Renal pelvis (tissue), 4 donors: ENCODE data around the gene GALNT18. TPM values are rescaled to one million over a fixed set of nuclear protein-coding genes. Genes with fewer than 3 reads are reported as not detected.
"Not testable (repeated sequence)": the region's sequence is repeated elsewhere in the genome, so short reads cannot be mapped to it uniquely, and the experiment has no call there.

ENCODE experiments used
- DNase-seq: peaks from one replicate; pipeline ENCODE4 v3.0.0-alpha.2; 2013
- polyA plus RNA-seq, 3 donors: library from polyadenylated mRNA; unstranded; fragments of 120-200 nt; gene quantifications; one replicate each; pipeline ENCODE4 v1.2.1, GENCODE V29; 2013; ENCODE audit not compliant: insufficient read length in 3 of 3

Gene GALNT18
- polyA plus RNA-seq, 3 donors, result 25.4 to 28.1 (median 26.4) TPM

DNA sequence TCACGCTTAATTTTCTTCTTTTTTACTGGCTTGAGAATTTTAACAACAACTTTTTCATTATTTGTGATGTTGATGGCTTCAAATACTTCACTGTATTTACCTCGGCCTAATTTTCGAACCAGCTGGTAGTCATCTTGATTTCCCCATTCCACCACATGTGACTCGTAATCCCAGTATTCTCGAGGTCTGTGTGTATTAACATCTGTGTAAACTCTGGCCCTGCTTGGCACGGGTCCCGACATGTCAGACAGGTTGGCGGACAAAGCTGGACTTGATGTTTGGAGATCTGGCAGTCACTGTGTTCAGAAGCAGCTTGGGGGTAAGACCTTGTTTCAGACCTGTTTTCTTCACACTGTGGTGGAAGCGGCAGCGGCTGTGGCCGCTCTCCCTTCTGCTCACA, 268.9 kb downstream of the GALNT18 start, which contains the start of gene CSNK2A3:
Gene CSNK2A3 (minus strand): TSS at position 373 of the 400 bp plus-strand sequence. CDS start 131 bp downstream, at position 242.
- not testable (repeated sequence) for DNase-seq

DNA sequence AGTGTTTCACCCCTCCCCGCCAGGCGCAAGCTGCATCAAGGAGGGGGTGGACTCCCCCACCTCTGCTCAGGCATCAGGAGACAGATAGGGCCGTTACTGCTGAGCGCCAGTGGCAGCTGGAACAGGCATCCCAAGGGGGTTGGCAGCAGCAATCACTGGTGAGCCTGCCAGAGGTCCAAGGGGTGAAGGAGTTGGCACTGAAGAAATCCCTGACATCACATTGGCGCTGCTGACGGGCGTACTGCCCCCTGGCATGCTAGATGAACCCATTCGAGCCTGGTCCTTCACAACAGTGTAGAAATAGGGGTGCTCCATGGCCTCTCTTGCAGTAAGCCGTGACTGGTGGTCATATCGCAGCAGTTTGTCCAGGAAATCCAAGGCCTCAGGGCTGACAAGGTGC, 270.0 kb downstream of the GALNT18 start:
- DNase-seq, result not testable (repeated sequence)

DNA sequence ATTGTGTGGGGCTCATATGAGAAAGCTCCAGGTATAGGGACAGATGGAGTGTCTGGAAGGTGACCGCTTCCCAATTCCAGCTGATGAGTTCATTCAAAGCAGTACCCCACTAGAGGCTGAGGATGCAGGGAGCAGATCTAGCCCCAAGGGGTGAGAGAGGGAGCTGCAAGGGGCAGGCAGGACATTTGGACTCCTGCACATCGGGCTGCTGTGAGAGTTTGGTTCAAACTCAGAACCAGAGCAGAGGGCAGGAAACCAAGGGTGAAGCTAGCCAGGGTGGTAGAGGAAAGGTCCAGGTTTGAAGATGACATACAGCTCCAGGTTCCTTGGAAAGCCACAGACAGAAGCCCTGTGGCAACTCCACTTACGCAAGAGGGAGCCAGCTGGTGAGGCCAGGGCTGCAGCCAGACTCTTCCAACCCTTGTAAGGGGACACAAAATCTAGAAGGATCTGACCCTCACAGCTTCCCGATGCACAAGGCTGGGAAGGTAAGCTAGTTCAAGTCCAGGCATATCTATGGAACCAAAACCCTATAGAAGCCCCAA, 270.7 kb downstream of the GALNT18 start:
- DNase-seq, result no peak

DNA sequence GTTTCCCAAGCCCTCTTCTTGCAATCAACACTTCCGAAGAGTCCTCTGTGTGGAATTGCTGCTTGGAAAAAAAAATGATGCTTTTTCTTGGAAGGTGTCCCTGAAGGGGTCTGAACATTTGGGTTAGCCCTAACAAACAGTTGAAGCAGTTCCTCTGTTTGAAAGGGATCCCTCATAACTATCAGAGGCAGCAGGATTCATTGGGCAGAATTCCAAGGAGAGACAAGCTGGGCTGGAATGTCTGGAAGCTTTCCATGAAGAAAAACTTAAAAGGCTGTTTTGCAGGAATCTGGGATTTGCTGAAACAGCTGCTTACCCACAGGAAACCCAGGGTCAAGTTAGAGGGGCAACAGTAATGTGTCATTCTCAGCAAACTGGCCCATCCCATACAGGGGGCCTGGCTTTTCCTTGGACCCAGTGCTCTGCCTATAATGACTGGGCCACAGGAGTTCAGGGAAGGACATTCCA, 271.9 kb downstream of the GALNT18 start:
- DNase-seq, result peak; percentile 78

DNA sequence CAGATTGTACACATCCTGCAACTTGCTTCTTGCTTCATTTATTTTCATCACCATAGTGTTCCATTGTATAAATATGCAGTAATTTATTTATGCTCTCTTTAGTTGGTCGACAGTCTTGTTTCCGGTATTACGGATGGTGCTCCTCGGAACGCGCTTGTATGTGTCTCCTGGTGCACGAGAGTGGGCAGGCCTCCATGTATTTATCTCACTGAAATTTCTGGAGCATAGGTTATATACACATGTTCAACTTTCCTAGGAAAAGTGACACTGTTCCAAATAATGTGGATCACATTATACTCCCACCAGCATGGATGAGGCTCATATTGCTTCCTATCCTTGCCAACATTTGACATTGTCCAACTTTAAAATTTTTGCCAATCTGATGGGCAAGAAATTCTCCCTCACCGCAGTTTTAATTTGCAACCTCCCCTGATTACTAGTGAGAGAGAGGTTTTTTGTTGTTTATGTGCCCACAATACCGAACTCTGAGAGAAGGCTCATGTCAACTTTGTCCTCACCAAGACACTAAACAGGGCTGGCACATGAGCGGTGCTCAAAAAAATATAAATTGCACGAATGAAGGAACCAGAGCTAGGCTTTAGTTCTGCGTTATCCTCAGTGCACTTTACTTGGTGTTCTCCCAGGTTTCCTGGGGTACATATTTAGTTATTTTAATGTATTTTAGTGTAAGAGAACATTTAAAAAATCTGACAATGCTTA, 272.5 kb downstream of the GALNT18 start:
- no peak for DNase-seq

DNA sequence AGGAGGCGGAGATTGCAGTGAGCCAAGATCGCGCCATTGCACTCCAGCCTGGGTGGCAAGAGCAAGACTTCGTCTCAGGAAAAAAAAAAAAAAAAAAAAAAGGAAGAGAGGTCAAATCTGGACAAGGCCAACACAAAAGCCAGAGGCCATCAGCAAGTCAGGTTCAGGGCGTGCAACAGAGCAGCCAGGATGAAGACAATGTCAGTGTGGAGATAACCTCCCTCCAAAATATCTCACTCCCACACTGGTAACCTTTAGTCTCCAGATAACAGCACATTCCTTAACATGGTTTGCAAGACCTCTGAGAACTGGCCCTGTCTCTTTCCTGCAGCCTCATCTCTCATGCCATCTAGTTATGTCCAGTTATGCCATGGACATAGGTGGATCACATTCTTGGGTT, 273.5 kb downstream of the GALNT18 start:
- no peak for DNase-seq

DNA sequence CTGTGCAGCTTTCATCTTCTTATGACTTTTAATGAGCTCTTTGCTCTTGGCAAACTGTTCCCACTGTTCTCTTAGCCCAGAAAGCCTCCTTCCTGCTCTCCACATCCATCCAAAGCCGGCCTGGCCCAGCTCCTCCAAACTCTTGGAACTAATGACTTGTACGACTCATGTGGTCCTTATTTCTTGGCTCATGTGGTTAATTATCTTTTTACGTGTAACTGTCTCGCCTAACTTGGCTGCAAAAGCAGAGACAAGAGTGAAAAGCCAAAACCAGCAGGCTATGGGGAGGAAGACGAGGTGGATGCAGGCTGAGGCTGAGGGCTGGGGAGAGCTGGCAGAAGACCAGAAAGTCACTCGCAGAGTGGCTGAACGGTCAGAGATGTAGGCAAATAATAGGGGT, 274.2 kb downstream of the GALNT18 start:
- DNase-seq, result no peak

DNA sequence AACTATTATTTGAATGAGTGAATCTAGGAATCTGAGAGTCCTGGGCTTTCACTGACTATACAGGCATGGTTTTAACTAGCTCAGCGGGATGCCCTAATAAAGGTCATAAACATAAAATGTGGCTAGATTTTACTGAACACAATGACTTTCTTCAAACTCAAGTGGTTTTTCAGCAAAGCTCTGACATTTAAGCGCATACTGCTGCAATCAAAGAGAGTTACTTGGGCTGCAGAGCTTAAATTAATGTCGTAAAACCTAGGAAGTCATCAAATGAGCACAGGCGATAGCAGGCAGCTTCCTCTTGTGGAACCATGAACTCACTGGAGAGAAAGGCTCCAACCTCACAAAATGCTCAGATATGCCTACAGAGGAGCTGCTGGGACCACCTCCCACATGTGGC, 275.5 kb downstream of the GALNT18 start:
- DNase-seq, result no peak

DNA sequence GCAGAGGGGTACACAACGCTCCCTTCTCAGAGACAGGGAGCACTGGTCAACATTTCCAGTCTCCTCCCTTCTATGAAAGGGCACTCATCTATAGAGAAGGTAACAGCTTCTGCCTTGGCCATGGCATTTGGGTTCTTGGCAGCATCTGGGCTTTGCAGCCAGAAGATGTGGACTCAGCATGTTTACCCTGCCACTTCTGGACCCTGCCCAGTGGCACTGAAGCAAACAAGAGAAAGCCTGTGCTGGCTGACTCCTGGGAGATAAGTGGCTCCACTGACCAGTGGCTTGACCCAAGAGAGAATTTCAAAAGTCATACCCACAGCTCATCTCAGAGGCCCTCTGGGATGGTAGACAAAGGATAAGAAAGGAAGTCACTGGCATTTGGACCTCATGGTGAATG, 276.7 kb downstream of the GALNT18 start:
- DNase-seq, result no peak

DNA sequence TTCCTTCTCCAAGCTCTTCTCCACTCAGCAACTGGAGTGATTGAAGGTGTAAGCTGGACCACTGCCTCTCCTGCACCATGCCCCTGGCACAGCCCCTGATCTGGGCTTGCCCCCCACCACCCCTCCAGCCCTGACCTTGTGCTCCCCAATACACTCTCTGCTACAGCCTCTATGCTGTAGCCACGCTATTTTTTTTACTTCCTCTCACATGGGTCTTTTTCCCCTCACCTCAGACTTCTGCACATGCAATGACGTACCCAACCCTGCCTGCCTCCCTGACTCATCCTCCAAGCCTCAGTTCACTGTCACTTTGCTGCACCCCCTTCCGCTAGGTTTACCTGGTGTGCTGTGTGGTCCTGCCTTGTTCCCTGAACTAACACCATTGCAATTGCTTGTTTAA, 277.8 kb downstream of the GALNT18 start:
- no peak for DNase-seq

DNA sequence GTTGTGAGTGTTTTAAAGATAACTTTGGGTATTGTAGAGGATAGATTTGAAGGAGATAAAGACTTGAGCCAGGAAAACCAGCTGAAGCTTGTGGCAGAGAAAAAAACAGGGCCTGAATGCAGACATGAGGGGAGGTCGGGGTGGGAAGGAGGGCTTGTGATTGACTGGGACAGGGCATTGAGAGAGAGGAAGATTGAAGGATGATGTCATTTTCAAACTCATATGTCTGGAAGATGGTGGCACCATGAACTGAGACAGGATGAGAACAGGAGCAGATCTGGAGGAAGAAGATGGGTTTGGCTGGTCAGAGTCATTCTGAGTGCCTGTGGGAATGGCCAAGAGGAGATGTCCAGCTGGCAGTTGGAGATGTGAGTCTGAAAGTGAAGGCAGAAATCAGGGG, 283.5 kb downstream of the GALNT18 start:
- no peak for DNase-seq

DNA sequence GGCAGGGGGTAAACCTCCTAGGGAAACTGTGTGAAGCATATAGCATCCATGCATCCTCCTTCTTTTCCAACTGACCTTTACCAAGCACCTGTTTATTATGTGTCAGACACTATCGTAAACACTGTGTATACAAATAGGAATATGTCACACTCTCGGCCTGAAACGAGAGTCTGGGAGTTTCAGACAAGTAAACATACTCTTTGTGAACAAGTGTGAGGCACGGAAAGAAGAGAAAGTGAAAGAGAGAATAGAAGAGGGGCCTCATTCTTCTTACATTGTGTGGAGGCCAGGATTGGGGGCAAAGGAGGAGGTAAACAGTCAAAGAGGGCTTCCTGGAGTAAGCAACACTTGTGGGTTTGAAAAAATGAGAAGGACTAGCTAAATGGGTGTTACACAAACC, 285.1 kb downstream of the GALNT18 start:
- DNase-seq, result no peak

DNA sequence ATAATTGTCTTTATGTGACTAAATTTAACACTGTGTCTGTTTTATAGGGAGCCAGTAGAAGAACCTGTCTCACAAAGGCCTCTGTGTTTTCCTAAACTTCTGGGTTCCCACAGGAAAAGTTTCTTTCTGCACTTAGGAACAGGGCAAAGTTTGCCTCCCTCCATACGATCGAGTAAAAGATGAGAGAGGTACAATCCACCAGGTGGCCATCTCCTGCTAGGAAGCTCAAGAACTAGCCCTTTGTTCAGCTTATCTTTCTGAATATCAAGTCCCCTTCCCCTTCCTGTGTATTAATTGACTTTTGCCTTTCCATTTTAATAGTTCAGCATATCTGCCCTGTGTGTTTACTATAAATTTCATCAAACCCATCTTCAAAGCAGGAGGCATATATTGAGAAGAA, 286.8 kb downstream of the GALNT18 start:
- no peak for DNase-seq

DNA sequence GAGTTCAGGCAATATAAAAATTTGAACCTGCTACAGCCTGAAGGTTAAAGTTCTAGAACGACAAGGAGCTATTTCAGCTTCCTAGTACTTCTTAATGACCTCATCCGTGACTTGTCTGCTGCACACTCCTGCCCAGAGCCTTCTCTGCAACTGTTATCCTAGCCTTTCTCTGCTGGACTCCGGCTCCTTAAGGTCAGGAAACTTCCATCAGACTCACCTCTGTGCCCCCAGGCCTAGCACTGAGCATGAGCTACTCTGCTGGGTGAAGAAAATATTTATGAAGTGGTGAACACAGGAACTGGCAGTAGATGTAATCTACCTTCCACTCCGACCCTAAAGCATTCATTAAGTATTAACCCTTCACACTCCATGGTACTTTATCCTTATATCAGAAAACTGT, 287.2 kb downstream of the GALNT18 start:
- DNase-seq, result no peak

DNA sequence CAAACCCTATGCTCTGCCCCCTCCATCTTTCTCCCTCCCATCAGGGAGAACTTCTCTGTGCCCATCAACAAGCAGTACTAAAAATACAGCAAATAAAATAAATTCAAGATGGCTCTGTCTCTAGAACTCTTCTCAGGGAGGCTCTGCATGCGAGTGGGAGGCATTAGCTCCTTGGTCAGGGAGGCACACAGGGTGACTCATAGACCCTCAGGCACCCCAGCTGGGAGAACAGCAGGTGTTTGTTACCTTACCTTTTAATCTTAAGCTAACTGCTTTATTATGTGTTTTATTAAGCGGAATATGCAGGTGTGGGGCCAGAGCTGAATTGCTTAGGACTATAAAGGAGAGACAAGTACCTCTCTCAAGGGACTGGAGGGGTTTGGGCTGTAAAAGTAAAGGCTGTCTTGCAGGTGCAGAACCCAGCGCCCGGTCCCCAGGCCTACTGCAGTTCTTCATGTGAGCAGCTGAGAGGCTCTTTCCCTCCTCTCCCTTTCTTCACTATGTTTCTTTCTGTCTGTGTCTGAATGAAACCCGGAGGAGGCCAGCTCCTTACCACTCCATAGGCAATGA, 289.6 kb downstream of the GALNT18 start:
- DNase-seq, result no peak

DNA sequence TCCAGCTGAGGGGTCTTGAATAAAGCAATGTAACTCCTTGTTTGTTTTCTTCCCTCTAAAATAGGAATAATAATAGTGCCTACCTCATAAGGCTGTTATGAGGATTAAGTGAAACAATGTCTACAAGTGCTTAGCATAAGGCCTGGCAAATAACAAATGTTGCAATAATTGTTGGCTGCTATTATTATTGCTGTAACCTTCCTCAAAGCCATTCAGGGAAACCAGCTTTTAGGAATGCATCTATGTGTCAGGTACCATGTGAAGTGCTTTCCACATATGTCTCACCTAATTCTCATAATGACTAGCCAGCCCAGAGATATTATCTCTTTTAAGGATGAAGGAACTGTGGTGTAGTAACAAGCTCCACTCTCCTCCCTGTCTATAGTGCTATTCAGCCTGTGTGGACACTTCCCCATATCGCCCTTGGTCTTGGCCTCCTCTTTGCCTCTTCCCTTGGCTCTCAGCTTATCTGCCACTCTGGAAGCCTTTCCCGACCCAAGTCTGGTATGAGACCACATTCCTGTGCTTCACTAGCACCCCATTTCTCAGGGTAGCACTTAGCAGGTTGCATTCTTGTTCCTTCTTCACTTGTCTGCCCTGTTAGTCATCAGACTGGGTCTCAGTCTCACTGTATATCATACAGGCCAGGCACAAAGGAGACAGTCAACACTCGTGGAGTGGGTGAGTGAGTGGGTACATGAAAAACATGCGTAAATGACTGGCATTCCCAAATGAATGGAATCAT, 292.6 kb downstream of the GALNT18 start:
- DNase-seq, result no peak

DNA sequence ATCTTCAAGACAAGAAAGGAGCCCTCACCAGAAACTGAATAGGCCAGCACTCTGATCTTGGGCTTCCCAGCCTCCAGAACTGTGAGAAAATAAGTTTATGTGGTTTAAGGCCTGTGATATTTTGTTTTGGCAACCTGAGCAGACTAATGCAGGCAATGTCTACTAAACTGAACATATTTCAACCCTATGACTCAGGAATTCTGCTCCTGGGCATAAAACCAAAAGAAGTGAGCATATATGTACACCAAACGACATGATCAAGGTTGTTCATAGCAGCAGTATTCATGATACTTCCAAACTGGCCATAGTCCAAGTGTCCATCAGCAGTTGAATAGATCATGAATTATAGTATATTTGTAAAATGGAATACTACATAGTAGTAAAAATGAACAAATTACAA, 297.7 kb downstream of the GALNT18 start:
- no peak for DNase-seq

DNA sequence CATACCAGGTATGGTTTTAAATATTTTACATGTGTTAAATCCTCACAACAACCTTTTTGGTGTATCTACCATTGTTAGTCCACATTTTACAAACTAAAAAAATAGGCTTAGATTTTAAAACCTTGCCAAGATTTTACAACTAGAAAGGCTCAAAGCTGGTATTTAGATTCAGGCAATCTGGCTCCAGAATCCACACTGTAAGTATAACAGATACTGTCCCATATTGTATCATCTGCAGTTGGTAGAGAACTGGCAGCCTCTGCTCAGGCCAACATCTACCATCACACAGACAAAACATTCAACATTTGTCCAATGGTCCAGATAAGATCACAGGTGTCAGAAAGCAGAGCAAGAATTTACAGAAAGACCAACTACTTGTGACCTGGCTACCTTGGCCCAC, 299.7 kb downstream of the GALNT18 start:
- no peak for DNase-seq

DNA sequence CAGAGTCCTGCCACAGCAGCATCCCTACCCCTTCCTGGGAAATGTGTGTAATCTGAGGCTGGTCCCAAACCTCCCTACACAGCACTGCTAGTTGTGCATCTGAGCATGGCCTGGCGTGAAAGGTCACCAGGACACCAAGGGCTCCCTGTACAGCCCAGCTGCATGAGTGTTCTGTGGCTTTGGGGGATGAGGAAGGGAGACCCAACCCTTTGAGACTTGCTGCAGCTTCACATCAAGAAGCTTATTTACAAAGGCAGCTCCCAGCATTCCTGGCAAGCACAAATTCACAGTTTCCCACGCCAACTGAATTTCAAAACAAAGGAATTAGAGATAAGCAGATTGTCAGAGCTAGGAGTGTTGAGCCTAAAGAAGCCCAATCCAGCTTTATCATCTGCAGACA, 301.0 kb downstream of the GALNT18 start:
- DNase-seq, result no peak

DNA sequence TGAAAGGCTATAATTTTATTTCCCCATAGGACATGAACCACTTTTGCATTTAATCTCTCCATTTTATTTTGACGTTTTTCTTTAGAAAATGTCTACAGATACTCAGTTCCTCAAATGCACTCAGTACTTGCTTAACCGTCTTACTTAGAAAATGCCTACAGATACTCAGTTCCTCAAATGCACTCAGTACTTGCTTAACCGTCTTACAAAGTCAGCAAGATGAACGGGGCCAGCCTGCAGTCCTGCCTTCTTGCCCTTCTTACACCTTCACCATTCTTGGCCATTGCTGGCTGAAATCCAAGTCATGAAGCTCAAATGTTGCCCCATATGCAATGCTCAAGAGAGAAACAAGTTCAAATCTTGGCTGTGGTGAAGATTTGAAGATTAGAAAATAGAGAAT, 302.8 kb downstream of the GALNT18 start:
- no peak for DNase-seq

DNA sequence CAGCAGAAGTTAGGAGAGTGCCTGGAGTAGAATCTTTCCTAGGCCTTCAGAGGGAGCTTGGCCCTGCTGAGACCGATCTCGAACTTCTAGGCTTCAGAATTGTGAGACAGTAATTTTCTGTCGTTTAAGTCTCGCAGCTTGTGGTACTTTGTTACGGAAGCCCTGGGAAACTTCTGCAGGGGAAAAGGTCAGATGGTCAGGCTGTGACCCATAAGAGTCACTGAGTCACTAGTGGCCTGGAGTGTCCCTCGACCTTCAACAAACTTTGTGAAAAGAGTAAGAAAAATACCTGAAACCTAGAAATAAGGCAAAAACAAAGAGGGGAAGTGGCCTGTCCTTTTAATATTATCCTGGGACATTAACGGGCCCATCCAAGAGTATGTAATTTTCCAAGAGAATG, 303.3 kb downstream of the GALNT18 start:
- DNase-seq, result no peak

DNA sequence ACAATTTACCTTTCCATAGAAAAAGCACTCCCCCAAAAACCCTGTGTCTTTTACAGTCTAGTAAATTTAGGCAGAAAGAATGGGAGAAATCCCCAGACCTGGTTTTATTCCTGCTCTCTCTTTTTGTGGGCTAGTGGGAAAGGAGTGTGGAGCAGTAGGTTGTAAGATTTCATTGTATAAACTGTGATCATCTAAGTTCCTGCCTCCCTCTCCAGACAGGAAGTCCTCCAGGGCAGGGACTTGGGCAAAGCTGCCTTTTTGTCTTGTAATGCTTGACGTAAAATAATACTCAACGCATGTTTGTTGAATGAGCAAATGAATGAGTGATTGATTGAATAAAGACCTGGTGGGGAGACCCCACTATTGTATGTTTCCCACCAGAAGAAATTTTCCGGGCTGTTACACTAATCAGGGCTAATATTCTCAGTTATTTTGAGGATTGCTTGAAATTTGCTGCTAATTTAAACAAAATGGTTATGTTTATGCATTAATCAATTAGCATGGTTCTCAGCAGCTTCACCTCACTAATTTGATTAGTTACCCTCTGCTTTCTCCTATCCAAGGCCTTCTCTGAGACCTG, 305.1 kb downstream of the GALNT18 start:
- no peak for DNase-seq
